Endothelial cell of umbilical vein (primary cell): ENCODE data around the gene FAM124B. TPM values are rescaled to one million over a fixed set of nuclear protein-coding genes. Genes with fewer than 3 reads are reported as not detected.

ENCODE experiments used
- BruUV-seq: library from RNA; stranded (reverse); fragments of 400-500 nt; replicated peaks from 2 replicates; lab custom pipeline; 2021; lab: Mats Ljungman, UMichigan
- CTCF ChIA-PET: fragments of 300-600, 350-600 bp; sonication (Branson Sonifier 250); formaldehyde crosslinking; loops from one replicate; lab custom pipeline; 2021; ENCODE audit warnings: antibody characterized with exemption, inconsistent platforms; lab: Charles Lee
- POLR2A ChIA-PET: fragments of 300-600, 350-600 bp; sonication (Branson Sonifier 250); formaldehyde crosslinking; loops from one replicate; lab custom pipeline; 2021; ENCODE audit warnings: antibody characterized with exemption, inconsistent platforms; lab: Charles Lee
- DNase-seq: peaks from one replicate; pipeline ENCODE4 v3.0.0-alpha.2; 2011; ENCODE audit warnings: low read depth, low spot score
- FAIRE-seq: peaks from 2 replicates; lab custom pipeline; 2011; peaks lifted over from hg19 to GRCh38; lab: Jason Lieb, UNC
- H2AFZ ChIP-seq: 2 replicates; pipeline ENCODE4 v1.6.0; 2012; ENCODE audit warnings: low read depth, low read length, control low read depth, inconsistent platforms
- H3K27ac ChIP-seq: 2 replicates; pipeline ENCODE4 v1.5.1; 2011; ENCODE audit warnings: low read depth, mild to moderate bottlenecking, control low read depth, low read length, moderate library complexity; ENCODE audit not compliant: insufficient read depth
- H3K27me3 ChIP-seq, 2 experiments: 2 replicates each; pipeline versions ENCODE4 v1.6.0 to v1.6.1; 2011; ENCODE audit warnings: low read length in 2 of 2, mixed read lengths in 1 of 2; ENCODE audit not compliant: control insufficient read depth in 2 of 2, insufficient read depth in 2 of 2
- H3K36me3 ChIP-seq, 2 experiments: 2 replicates in 1 of 2; 3 replicates in 1 of 2; pipeline ENCODE4 v1.5.1; 2011; ENCODE audit warnings: low read length in 2 of 2, mild to moderate bottlenecking in 1 of 2, moderate library complexity in 1 of 2; ENCODE audit not compliant: control insufficient read depth in 2 of 2, insufficient read depth in 2 of 2; ENCODE audit errors: extremely low read depth in 1 of 2
- H3K4me1 ChIP-seq: 3 replicates; pipeline ENCODE4 v1.5.1; 2011; ENCODE audit warnings: mild to moderate bottlenecking, low read length; ENCODE audit not compliant: control insufficient read depth, insufficient read depth; ENCODE audit errors: extremely low read depth
- H3K4me2 ChIP-seq: 2 replicates; pipeline ENCODE4 v1.6.1; 2011; ENCODE audit warnings: low read length, control low read depth, mixed read lengths; ENCODE audit not compliant: insufficient read depth
- H3K4me3 ChIP-seq, 3 experiments: fragments of 200-600 bp in 1 of 3; sonication (generic), shearing (Covaris generic) in 1 of 3; replicated peaks in 1 of 3; 2 replicates each; pipeline ENCODE4 v1.5.1; 2011 to 2016; ENCODE audit warnings: control low read depth in 3 of 3, low read length in 3 of 3, mild to moderate bottlenecking in 2 of 3, inconsistent platforms in 1 of 3, low read depth in 1 of 3, moderate library complexity in 1 of 3; ENCODE audit not compliant: insufficient read depth in 1 of 3
- H3K79me2 ChIP-seq: 2 replicates; pipeline ENCODE4 v1.6.0; 2012; ENCODE audit warnings: low read length, inconsistent platforms; ENCODE audit not compliant: control insufficient read depth, insufficient read depth
- H3K9ac ChIP-seq: replicated peaks from 2 replicates; pipeline ENCODE3; 2011; ENCODE audit warnings: low read length, control low read depth; ENCODE audit not compliant: insufficient read depth; ENCODE audit errors: extremely low read depth
- H3K9me1 ChIP-seq: replicated peaks from 3 replicates; pipeline ENCODE4 v1.6.0; 2011; ENCODE audit warnings: mild to moderate bottlenecking, low read length; ENCODE audit not compliant: control insufficient read depth, insufficient read depth; ENCODE audit errors: extremely low read depth
- H3K9me3 ChIP-seq: replicated peaks from 2 replicates; pipeline ENCODE4 v1.5.1; 2012; ENCODE audit warnings: low read length, inconsistent platforms; ENCODE audit not compliant: control insufficient read depth, insufficient read depth
- H4K20me1 ChIP-seq: replicated peaks from 2 replicates; pipeline ENCODE3; 2011; ENCODE audit warnings: mild to moderate bottlenecking, low read length; ENCODE audit not compliant: control insufficient read depth, insufficient read depth; ENCODE audit errors: extremely low read depth
- CTCF ChIP-seq, 2 donors: IDR thresholded peaks; 1 replicate in 1 of 2; 2 replicates in 1 of 2; pipeline ENCODE4 v1.5.1; 2011; ENCODE audit warnings: low read length in 2 of 2, mild to moderate bottlenecking in 2 of 2, moderate library complexity in 2 of 2, control low read depth in 1 of 2, inconsistent platforms in 1 of 2, low read depth in 1 of 2; ENCODE audit not compliant: insufficient read depth in 1 of 2; ENCODE audit errors: extremely low read depth in 1 of 2
- EZH2 ChIP-seq: IDR thresholded peaks from 2 replicates; pipeline ENCODE4 v1.6.1; 2012; ENCODE audit warnings: borderline replicate concordance, low read depth, mild to moderate bottlenecking, moderate library complexity, low read length, inconsistent platforms; ENCODE audit not compliant: severe bottlenecking
- FOS ChIP-seq: IDR thresholded peaks from 2 replicates; pipeline ENCODE4 v1.6.1; 2011; ENCODE audit warnings: mild to moderate bottlenecking, low read length, moderate library complexity, borderline replicate concordance; ENCODE audit not compliant: insufficient read depth
- GATA2 ChIP-seq: IDR thresholded peaks from 2 replicates; pipeline ENCODE4 v1.7.0; 2011; ENCODE audit warnings: low read depth, mild to moderate bottlenecking, moderate library complexity, mixed read lengths, low read length; ENCODE audit not compliant: insufficient read length, insufficient read depth
- JUN ChIP-seq: IDR thresholded peaks from 2 replicates; pipeline ENCODE4 v1.6.1; 2011; ENCODE audit warnings: borderline replicate concordance, low read depth; ENCODE audit not compliant: insufficient read length, insufficient read depth
- MYC ChIP-seq: IDR thresholded peaks from one replicate; pipeline ENCODE4 v1.6.1; 2011; ENCODE audit warnings: mild to moderate bottlenecking, low read depth, low read length
- POLR2A ChIP-seq: IDR thresholded peaks from 2 replicates; pipeline ENCODE4 v1.6.1; 2012; ENCODE audit warnings: low read depth, mild to moderate bottlenecking, control low read depth, low read length
- POLR2AphosphoS5 ChIP-seq: IDR thresholded peaks from 2 replicates; pipeline ENCODE4 v1.6.1; 2012; ENCODE audit warnings: low read depth, mild to moderate bottlenecking, control low read depth, low read length, moderate library complexity; ENCODE audit not compliant: insufficient read depth
- dilution Hi-C: fragments of 300-500 bp; cut with MboI; formaldehyde crosslinking; loops from one replicate; pipeline ENCODE4 v1.15.0; 2019; ENCODE audit warnings: low sequenced_read_pairs; ENCODE audit not compliant: extremely low pct_ligation_motif_present
- intact Hi-C: fragments of 100-400 bp; cut with micrococcal nuclease; formaldehyde crosslinking; loops from one replicate; pipeline ENCODE4 v1.10.0; 2022
- polyA plus RNA-seq, 4 experiments: library from polyadenylated mRNA; depleted of rRNA in 3 of 4; stranded (reverse) in 3 of 4; unstranded in 1 of 4; fragments of >200 nt; gene quantifications; 2 replicates each; pipeline versions ENCODE4 v1.2.1 to v1.2.3, GENCODE V29; 2011 to 2012; ENCODE audit warnings: missing spikeins in 1 of 4
- total RNA-seq: library from RNA; stranded (reverse); gene quantifications from 2 replicates; pipeline ENCODE4 v1.2.3, GENCODE V29; 2021
- TF ChIP-seq, protein P1 (sequence below): IDR thresholded peaks from 2 replicates; pipeline ENCODE4 v1.6.1; 2011; ENCODE audit not compliant: insufficient read depth, insufficient read length

The FAM124B gene
- total and polyA plus RNA-seq, 2 donors (not counting 3 experiments of a cell fraction or from before 2014, with no cell fraction given) = 82.0 to 119 TPM

GRCh38 chr2:224389317-224389716 lies 12.6 kb downstream of the FAM124B start:
- H2AFZ ChIP-seq = no peak overlapping the region
- H3K4me1 ChIP-seq = peaks cover 2% of the 10 kb centered on the region
- BruUV-seq = no TSS peak
- POLR2A ChIA-PET = no interaction called here
- dilution Hi-C loops (no loop called here), intact Hi-C loops (no loop called here)
- TF ChIP-seq POLR2A = no peak
- TF ChIP-seq POLR2AphosphoS5 = no peak
- TF ChIP-seq JUN = no peak
- no peak for TF ChIP-seq MYC
- TF ChIP-seq GATA2 = no peak
- TF ChIP-seq, protein P1, sequence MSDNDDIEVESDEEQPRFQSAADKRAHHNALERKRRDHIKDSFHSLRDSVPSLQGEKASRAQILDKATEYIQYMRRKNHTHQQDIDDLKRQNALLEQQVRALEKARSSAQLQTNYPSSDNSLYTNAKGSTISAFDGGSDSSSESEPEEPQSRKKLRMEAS = no peak
- no peaks in the 10 kb centered on the region for H3K27me3 ChIP-seq
- no peaks in the 10 kb centered on the region for H3K9me3 ChIP-seq
- no peak overlapping the region for H3K4me2 ChIP-seq
- H3K9ac ChIP-seq = no peak overlapping the region
- CTCF ChIA-PET = interaction anchor here (1.8 kb wide), 1 partner anchor 20 kb away, joined by 5 read pairs; no protein-coding TSS in a partner anchor
- FAIRE-seq = no peak
- H3K4me3 ChIP-seq = no peak overlapping the region
- peak; percentile 56 for DNase-seq
- H4K20me1 ChIP-seq = peaks cover 21% of the 10 kb centered on the region
- H3K36me3 ChIP-seq = peaks cover 7 to 25% of the 10 kb centered on the region in 2 experiments
- no peaks in the 10 kb centered on the region for H3K9me1 ChIP-seq
- H3K79me2 ChIP-seq = peaks cover 77% of the 10 kb centered on the region
- H3K27ac ChIP-seq = no peak overlapping the region

GRCh38 chr2:224386876-224387275 lies 15.0 kb downstream of the FAM124B start:
- Histone ChIP-seq H2AFZ (no peak overlapping the region), H3K36me3 (peaks cover under 1 to 16% of the 10 kb centered on the region in 2 experiments), H4K20me1 (peaks cover 27% of the 10 kb centered on the region), H3K27me3 (no peaks in the 10 kb centered on the region), H3K79me2 (peaks cover 73% of the 10 kb centered on the region), H3K4me1 (peaks cover 2% of the 10 kb centered on the region), H3K9me1 (no peaks in the 10 kb centered on the region), H3K27ac (no peak overlapping the region), H3K4me2 (no peak overlapping the region), H3K4me3 (no peak overlapping the region), H3K9ac (no peak overlapping the region), H3K9me3 (no peaks in the 10 kb centered on the region)
- ChIA-PET POLR2A (interaction anchor here (1.0 kb wide), 1 partner anchor 12 kb away, joined by 3 read pairs; no protein-coding TSS in a partner anchor), CTCF (interaction anchor here (1.4 to 2.6 kb wide), 4 partner anchors 13 to 63 kb away, joined by 4 to 8 read pairs (median 6); no protein-coding TSS in a partner anchor)
- TF ChIP-seq CTCF (IDR thresholded peaks at IDR 0.05; ENCODE audit: extremely low read depth in 1 of 2, insufficient read depth in 1 of 2, low read depth in 1 of 2, low read length in 2 of 2) (no peak), POLR2AphosphoS5 (no peak), MYC (no peak), FOS (no peak), GATA2 (no peak), JUN (no peak), POLR2A (no peak), EZH2 (no peak)
- TF ChIP-seq, protein P1 = no peak
- intact Hi-C loops = no loop called here
- FAIRE-seq (no peak), DNase-seq (no peak)
- dilution Hi-C loops = no loop called here
- no TSS peak for BruUV-seq
